ENCODE results near the gene TSEN2.
"Not testable (repeated sequence)": the region's sequence is repeated elsewhere in the genome, so short reads cannot be mapped to it uniquely, and the experiment has no call there.

TSEN2 gene

GRCh38 chr3:12503126-12503957, 19.1 kb downstream of the TSEN2 start:
- no peak for DNase-seq (ENCODE audit: low read depth in 2 of 2)

- DNase-seq (ENCODE audit: low read depth in 2 of 2): no peak
These were observed 22.0 kb downstream of the TSEN2 start for GRCh38 chr3:12506201-12506709.

- DNase-seq (ENCODE audit: low read depth in 2 of 2): no peak
These were observed 23.5 kb downstream of the TSEN2 start for GRCh38 chr3:12507591-12508281.

- no peak for DNase-seq (ENCODE audit: low read depth in 2 of 2)
These were observed 24.0 kb downstream of the TSEN2 start for GRCh38 chr3:12508291-12508700.

- no peak for DNase-seq (ENCODE audit: low read depth in 2 of 2)
These were observed 25.2 kb downstream of the TSEN2 start for GRCh38 chr3:12509466-12509865.

- no peak for DNase-seq (ENCODE audit: low read depth in 2 of 2)
These were observed 28.3 kb downstream of the TSEN2 start for GRCh38 chr3:12512534-12513118.

- DNase-seq (ENCODE audit: low read depth in 2 of 2): no peak
These were observed 29.6 kb downstream of the TSEN2 start for GRCh38 chr3:12513694-12514446.

- DNase-seq (ENCODE audit: low read depth in 2 of 2): no peak
These were observed 31.4 kb downstream of the TSEN2 start for GRCh38 chr3:12515631-12516030.

- no peak for DNase-seq (ENCODE audit: low read depth in 2 of 2)
These were observed 32.6 kb downstream of the TSEN2 start for GRCh38 chr3:12516873-12517272.

GRCh38 chr3:12518261-12519028, 34.2 kb downstream of the TSEN2 start:
- DNase-seq (ENCODE audit: low read depth in 2 of 2): no peak

GRCh38 chr3:12521010-12521409, 36.7 kb downstream of the TSEN2 start:
- DNase-seq (ENCODE audit: low read depth in 2 of 2): no peak

GRCh38 chr3:12522721-12523120, 38.4 kb downstream of the TSEN2 start:
- DNase-seq (ENCODE audit: low read depth in 2 of 2): no peak

- no peak for DNase-seq (ENCODE audit: low read depth in 2 of 2)
These were observed 43.5 kb downstream of the TSEN2 start for GRCh38 chr3:12527757-12528143.

- no peak for DNase-seq (ENCODE audit: low read depth in 2 of 2)
These were observed 47.9 kb downstream of the TSEN2 start for GRCh38 chr3:12532182-12532581.

GRCh38 chr3:12536423-12536822, 52.1 kb downstream of the TSEN2 start:
- DNase-seq (ENCODE audit: low read depth in 2 of 2): no peak

- DNase-seq (ENCODE audit: low read depth in 2 of 2): no peak
These were observed 57.3 kb downstream of the TSEN2 start for GRCh38 chr3:12541625-12542024.

- not testable (repeated sequence) for DNase-seq (ENCODE audit: low read depth in 2 of 2)
These were observed 59.2 kb downstream of the TSEN2 start for GRCh38 chr3:12543497-12543896.

- no peak for DNase-seq (ENCODE audit: low read depth in 2 of 2)
These were observed 60.6 kb downstream of the TSEN2 start for GRCh38 chr3:12544652-12545472.

- DNase-seq (ENCODE audit: low read depth in 2 of 2): no peak
These were observed 61.2 kb downstream of the TSEN2 start, which contains the start of gene MKRN2OS for GRCh38 chr3:12545473-12545791. Gene MKRN2OS, minus strand, starts transcription at chr3:12545499. Its CDS starts 35 bp downstream, at chr3:12545464.

Data from stimulated activated CD8-positive, alpha-beta memory T cell treated with anti-CD3 and anti-CD28 coated beads, Interleukin-2, amount 100 ng/mL, for 1 hour (primary cell).